ENCODE data around the gene CSH2.
"Not testable (repeated sequence)": the region's sequence is repeated elsewhere in the genome, so short reads cannot be mapped to it uniquely, and the experiment has no call there.

Gene CSH2

DNA sequence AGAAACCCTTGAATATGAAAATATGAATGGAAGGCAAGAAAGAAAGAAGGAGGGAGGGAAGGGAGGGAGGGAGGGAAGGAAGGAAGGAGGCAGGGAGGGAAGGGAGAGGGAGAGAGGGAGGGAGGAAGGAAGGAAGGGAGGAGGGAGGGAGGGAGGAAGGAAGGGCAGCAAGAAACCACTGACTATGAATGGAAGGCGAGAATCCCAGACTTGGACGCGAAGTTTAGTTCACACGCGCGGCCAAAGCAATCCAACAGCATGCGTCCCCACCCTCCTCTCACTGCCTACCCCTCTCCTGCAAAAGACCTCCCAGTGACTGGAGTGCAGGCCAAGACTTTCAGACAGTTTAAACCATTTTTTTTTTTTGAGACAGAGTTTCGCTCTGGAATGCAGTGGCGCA is 23.1 kb downstream of the CSH2 start:
- no peak for DNase-seq

DNA sequence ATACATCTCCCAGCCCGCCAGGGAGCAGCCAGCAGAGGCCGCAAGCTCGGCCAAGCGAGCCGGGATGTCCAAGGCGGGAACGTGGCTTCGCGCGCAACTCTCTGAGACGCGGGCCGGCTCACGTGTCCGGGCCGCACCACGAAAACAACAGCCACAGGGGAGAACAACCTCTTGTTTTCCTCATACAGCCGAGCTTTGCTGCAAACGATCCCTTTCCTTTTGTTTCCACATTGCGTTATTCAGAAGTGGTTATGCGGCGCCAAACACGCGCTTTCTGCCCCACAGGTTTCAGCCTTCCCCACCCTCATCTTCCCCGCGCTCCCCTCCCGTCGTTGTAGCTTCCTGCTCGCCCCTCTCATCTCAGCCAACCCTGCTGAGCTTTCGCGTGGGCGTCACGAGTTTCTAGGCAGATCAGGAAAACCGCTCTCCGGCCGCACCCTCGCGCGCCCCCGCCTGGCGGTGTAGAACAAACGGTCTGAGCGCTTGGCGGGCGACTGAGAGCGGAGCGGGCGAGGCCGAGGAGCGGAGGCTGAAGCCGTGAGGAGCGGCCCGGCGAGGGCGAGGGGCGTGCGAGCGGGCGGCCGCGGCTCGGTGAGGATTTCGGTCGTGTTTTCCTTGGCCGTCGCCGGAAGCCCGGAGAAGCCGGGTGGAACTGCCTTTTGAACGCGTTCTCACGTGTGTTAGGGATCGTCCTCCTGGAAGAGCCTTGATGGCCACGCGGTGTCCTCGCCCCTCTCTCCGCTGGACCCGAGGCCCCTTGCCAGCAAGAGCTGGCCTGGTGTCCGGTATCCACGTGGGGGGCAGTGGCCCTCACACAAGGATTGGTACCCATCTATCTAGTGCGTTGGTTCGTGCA is 24.4 kb downstream of the CSH2 start:
- peak; percentile 49 for DNase-seq

DNA sequence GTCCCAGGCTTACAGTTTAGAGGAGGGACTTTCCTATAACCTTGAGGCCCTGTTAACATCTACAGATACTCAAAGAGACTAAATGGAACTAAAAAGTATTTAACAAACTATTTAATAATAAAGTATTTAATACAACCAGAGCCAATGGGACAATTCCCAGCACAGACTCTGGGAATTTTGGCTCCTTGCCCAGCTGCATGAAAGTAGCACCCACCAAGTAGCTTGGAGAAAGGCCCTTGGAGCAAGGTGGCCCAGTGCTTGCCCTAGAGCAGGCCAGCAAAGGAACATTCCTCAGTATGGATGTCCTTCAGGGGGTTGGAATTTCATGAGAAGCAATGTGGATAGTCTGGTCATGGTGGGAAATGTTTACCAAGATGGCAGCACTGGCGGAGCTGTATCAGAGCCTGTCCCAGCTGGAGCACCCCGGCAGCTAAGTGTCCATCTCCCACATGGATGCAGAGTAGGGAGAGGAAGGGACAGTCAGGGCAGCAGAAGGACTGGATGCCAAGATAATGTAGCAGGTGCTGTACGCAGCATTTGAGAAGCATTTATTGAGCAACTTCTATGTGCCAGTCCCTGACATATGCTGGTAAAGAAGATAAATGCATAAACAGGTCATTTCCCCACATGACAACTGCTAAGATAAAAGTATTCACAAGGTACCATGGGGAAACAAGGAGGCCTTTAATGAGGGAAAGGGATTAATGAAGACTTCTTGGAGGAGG is 25.8 kb downstream of the CSH2 start:
- no peak for DNase-seq

DNA sequence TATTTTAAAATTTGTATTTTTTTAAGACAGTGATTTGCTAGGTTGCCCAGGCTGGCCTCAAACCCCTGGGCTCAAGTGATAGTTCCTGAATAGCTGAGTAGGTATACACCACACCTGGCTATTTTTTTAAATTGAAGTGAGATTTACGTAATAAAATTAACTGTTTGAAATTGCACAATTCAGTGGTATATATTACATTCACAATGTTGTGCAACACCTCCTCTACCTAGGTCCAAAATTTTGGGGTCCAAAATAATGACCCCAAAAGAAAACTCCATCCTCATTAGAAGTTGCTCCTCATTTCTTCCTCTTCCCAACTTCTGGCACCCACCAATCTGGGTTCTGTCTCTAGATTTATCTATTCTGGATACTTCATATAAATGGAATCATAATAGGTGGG is 28.0 kb downstream of the CSH2 start:
- DNase-seq, result no peak

DNA sequence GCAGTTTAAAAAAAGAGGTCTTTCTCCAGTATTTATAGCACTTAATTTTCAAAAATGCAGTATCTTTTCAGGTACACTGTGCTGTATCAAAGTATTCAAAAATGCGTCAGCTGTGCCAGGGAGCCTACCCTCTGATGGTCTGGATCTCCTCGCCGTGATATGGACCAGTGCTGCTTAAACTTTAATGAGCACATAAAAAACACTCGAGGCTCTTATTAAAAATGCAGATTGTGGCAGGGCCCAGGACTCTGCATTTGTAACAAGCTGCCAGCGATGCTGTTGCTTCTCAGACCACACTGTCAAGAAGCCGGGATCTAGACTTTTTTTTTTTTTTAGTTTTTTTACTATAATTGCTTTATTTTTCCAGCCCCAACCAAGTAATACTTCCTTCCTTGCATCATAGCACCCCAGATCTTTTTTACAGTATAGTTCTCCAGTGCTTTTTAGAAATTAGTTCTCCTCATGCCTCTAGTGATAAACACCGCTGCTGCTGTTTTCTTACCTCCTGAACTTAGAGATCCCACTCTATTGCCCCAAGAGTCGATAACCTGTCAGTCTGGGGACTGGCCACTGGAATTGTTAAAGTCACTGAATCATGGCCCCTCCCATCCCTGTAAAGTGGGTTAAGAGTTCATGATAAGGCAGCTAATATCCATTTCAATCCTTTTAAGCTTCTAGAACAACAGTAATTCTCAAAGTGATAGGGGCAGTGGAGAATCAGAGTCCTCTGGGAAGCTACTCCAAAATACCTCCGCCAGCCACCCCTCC is 29.4 kb downstream of the CSH2 start:
- DNase-seq, result no peak

DNA sequence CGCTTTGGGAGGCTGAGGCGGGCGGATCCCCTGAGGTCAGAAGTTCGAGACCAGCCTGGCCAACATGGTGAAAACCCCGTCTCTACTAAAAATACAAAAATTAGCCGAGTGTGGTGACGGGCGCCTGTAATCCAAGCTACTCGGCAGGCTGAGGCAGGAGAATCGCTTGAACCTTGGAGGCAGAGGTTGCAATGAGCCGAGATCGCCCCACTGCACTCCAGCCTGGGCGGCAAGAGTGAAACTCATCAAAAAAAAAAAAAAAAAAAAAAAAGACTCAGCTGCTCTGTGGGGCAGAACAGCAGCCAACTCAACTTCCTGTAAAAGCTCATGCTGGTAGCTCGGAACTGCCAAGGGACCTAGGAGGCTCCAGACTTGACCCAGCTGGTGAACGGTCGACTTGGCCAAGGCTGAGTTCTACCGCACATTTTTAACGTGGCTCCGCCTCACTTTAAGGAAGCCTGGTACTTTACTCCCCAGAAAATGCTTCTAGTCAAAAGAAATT is 30.0 kb downstream of the CSH2 start:
- not testable (repeated sequence) for DNase-seq

DNA sequence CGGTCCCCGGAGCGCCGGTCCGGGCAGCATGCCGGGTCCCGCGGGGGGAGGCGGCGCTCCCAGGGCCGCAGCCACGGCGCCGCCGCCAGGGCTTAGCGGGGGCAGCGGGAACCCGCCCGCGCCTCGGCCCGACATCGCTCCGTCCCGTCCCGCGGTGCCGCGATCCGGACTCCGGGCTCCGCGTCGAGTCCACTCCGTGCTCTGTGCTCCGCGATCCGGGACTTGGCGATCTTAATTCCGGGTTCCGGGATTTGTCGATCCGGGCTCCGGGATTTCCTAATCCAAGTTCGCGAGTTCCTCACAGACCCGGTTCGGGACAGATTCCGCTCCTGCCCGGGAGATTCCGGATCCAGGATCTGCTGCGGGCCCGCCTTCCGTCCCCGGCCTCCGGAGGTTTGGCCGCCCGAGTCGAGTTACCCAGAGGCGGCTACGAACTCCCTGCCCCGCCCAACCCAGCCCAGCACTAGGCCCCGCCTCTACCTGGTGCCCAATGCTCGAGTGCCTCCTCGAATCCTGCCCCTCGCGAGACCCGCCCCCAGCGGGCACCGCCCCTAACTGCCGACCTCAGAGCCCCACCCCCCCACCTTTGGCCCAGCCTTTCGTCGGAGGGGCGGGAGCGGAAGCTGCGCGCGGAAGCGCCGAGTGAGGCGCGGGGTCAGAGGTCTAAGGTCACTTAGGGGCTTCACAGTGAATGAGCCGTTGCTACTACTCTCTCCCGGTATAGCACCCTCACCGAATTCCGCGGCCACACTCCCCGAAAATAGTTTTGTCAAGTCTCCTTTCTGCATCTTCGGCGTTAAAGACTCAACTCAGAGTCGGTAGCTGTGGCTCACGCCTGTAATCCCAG is 30.7 kb downstream of the CSH2 start, which contains the start of gene SMARCD2:
TSS of gene SMARCD2 (minus strand) at position 146 of the 847 bp plus-strand sequence. CDS start at position 135, 11 bp downstream.
- peak; percentile 99 for DNase-seq

DNA sequence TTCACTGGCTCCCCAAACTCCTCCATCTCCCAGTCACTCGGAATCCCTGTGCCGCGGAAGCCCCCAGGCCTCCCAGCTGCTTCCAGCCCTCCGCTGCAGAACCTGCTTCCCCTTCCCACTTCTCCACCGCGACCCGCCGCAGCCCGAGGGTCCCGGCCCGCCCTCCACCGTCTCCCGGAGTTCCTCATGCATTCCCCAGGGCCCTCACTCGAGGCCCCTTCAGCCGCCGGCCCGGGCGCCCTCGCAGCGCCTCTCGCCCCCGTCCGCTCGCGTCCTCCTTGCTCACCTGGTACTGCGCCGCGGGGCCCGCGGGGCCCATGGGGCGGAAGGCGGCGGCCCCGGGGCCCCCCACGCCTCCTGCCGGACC is 31.3 kb downstream of the CSH2 start:
- DNase-seq, result peak; percentile 57

DNA sequence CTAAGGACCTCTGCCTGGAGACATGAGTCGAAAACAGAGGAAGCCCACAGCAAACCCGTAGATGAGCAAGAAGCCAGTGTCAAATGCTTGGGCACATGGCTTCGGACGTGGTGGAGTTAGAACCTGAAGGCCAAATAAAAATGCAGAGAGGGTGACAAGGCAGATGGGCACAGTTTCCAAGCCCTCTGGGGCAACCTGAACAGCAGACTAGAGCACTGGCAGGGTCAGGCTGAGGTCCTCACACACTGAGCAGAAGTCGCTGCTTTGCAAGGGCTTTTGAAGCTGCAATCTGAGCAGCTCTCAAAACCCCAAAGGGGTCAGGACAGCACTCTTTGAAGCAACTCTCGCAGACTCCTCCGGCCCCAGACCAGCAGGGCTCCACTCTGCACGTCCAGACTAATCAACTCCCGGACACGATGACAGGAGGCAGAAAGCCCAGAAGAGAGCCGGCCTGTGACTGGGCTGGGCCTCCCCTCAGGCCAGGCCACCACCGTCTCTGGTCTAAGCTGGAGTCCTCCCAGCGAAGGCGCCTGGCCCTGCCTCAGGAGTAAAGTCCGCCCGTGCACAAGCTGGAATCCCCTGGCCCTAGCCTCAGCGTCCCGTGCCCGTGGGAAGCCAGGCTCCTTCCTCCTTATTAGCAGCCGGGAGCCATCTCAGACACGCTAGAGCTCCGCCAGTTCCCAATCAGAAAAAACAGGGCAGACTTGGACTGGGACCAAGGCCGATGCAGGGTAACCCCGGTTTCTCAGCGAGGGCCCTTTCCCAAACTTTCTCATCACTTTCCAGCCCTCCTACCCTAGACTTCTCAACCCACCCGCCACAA is 31.9 kb downstream of the CSH2 start:
- DNase-seq, result no peak

DNA sequence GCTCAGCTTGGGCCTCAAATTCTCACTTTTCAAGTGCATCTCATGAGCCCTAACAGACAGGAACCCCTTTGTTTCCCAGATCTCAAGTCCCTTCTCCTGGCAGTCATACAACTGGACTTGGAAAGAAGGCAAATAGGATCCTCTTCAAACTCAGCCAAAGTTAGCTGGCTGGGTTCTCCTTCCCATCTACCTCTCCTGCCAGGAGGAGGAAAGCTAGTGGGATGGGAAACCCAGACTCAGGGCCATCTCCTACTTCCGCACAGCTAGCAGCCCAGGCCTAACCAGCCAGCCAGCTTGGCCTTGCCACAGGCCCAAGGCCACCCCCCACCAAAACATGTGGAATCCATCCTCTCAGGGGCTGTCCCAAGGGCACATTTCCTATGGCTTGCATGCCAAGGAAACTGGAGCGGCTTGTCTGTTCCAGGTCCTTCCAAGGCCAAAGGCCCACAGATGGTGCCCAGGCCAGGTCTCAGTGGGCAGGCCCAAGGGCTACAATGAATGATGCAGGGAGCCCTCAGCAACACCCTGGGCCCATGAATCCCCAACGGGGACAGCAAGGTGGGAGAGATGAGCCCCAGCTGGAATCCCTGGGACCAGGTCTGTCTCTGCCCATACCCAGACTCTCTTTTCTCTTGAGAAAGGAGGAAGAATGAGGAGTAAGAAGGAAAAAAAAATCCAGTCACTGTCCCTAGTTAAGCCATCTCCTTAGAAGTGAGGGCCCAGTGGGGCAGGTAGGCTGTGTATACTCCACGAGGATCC is 32.7 kb downstream of the CSH2 start:
- no peak for DNase-seq

DNA sequence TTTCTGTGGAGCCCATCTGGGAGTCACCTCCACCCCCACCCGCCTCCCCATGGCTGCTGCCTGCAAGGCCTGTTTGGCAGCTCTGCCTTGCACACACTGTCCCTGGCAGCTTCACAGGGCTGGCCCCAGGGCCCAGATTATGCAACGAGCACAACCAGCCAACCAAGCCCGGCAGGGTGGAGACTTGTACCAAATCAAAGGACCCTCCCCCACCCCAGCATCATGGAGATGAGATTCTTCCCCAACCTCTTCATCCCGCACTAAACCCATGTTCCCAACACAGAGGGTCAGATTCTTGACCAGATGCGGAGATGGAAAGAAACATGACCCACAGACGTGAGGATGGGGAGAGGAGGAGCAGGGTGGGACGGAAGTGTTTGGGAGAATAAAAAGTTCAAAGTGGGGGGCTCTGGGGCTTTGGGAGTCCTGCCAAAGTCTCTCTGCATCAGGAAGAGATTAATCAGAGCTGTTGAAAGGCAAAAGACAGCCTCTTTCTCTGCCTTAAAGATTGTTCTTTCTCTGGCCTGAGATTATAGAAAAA is 34.8 kb downstream of the CSH2 start:
- peak; percentile 77 for DNase-seq

DNA sequence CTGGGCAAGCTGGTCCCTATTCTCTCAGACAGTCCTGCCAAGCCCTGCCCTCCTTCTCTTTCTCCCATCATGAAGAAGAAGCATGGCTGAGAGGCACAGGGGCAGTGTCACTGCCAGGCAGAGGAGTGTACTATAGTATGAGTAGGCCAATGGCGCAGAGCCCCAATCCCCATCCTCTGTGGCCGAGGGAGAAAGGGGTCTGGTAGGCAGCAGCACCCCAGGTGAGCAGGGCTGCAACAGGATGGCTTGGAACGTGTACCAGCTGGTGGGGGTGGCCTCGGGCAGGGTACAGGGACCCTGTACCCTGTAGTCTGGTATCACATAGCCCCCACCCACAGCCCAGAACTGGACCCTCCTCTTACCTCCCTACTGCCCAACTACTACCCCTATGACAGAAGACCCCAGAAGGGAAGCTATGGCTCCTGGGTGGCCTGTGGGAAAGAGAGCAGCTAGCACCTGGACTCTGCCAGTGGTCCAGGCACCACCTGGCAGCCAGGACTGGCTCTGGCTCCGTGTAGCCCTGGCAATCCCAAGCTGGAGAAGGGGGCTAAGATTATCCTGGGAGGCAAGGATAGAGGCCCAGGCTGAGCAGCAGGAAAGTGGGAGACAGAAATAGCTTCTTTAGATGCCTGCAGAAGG is 35.4 kb downstream of the CSH2 start:
- DNase-seq, result no peak

DNA sequence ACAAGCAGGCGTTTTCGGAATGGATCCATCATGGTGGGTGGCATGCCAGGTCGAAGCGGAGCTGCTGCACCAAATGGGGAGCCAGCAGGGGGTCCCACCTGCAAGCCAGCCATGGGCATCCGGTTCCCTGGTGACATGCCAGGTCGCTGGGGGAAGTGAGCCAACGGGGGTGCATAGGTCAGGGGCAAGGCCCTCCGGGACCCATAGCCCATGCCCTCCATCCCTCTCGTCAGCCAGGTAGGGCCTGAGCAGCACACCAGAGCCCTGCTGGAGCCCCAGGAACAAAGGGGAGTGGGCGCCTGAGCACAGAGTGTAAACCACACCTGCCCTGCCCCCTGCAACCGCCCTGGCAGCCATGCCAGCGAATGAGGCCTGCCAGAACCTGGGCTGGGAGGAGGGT is 36.0 kb downstream of the CSH2 start:
- DNase-seq, result no peak

DNA sequence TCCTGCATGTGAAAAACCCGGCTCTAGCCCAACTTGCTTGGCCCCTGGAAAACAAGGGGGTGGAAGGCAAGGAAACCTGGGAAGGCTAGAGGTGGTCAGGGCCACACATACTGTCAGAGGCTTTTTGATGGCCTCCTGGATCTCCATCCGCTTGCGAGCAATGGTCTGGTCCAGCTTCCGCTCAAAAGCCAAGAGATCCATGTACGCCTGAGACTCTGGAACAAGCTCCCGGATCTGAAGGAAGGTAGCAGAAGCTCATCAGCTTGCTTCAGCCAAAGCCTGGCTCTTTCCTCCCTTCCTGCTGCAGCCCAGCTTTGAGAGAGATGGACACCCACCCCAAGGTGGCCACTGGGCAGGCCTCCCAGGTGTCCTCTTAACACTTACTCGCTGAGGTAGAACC is 36.7 kb downstream of the CSH2 start:
- DNase-seq, result no peak

DNA sequence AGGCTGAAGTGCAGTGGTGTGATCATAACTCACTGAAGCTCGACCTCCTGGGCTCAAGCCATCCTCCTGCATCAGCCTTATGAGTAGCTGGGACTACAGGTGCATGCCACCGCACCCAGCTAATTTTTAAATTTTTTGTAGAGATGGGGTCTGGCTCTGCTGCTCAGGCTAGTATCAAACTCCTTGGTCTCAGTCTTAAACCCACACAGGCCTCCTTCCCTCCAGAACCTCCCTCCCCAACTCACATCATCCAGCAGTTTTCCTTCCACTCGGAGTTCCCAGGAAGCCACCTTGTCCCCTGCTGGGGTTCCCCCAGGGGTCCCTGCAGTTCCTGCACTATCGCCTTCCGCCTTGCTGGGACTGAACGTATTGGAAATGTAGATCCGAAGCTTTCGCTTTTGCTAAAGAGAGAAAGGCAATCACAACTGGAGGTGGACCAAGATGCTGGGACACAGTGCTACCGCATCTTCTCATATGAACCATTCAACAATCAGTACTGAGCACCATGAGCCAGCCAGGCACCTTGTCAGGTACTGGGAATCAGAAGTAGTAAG is 38.2 kb downstream of the CSH2 start:
- DNase-seq, result no peak

DNA sequence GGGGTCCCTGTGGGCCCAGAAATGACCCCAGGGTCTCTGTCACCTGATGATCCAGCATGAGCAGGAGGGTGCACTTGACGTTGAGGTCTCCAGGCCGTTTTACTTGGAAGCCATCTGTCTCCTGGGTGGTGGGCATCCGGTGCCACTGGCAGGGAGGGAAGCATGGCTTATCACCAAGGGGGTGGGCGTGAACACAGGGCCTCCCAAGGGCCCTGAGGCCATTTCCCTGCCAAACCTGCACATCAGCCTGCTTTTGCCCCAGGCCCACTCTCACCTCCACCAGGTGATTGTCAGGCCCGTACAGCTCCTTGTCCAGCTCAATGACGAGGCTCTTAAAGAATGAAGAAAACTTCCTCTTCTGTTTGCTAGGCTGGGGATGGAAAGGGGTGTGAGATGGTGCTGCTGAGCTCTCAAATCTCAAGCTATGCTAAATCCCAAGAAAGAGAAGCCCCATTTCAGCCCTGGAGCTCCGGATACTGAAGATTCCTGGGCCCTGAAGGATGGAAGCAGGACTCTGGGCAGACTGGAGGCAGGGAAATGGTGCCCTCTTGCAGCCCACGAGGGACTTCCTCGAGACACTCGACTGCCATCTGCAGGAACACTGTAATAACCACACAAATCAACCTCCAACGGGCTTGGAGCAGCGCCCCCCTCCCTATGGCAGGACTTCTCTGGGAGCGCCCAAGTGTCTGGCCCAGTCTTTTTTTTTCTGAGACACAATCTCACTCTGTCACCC is 38.9 kb downstream of the CSH2 start:
- peak; percentile 83 for DNase-seq

DNA sequence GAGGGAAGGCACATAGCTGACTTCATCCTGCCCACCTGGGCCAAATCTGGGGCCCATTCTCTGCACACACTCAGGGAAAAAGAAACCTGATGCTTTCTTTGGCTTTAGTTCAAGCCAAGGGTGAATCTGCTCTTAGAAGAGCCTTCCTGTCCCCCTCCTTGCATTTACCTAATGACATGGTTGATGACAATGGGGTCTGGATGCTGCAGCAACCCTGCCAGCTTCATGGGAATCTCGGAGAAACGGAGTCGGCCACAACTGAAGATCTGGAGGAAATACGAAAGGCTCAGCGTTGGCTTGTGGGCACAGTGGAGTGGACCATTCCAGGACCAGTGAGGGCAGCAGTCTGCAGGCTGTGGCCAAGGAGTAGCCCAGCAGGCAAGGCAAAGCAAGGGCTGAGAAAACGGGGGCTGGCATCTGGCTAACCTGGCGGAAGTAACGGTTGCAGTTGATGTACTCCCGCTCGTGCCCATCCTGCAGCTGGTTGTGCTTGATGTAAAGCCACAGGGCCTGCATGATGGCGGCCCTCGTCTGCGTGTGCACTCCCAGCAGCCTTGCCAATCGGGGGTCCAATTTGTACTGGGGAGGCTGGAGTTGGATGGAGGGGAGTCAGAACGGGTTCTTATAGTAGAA is 39.6 kb downstream of the CSH2 start:
- no peak for DNase-seq

DNA sequence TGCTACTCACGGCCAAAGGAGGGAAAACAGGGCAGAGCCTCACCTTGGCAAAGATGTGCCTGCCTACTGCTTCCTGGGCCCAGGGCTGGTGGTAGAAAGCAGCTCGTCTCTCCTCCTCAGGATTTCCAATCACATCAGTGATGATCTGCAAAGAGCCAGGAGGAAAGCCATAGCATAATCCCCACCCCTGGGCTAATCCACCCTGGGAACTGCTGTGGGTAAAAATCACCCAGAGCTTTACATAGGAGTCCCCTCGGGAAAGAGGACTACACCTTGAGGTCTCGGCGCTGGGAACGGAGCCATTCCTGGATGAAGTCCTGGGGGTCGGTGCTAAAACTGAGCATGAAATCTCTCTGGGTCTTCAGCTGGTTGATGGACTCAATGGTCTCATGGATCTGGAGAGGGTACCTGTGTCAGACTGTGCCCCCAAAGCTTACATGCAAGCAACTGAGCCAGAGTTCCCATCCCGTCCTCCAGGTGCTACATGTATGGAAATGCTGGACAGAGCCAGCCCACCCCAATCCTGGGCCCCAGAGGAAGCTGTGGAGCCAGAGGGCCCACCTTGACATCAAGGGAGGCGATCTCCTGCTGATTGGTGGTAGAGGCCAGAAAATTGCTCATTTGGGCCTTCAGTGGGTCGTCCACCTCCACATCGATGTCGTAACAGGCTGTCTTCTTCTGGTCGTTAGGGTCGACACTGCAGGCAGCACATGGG is 40.3 kb downstream of the CSH2 start:
- DNase-seq, result no peak

Measured in NCI-H510A (cell line).